ENCODE results near the gene KIF23.

GRCh38 chr15:69394556-69395282 is 19.4 kb upstream of the KIF23 start:
- TF ChIP-seq POLR2A (IDR thresholded peaks at IDR 0.05; ENCODE audit: borderline replicate concordance, extremely low read depth, insufficient read depth, insufficient read length) = no peak
- TF ChIP-seq CTCF (IDR thresholded peaks at IDR 0.05 in 2 of 3, conservative IDR thresholded peaks at IDR 0.05 in 1 of 3; ENCODE audit: borderline replicate concordance in 1 of 3, insufficient read depth in 1 of 3, low read depth in 2 of 3, low read length in 2 of 3) = peak; percentile 75 to 93 (median 91)
- peak; percentile 91 for TF ChIP-seq RAD21 (IDR thresholded peaks at IDR 0.05; ENCODE audit: low read depth)
- TF ChIP-seq YY1 (IDR thresholded peaks at IDR 0.05; ENCODE audit: extremely low read depth, insufficient replicate concordance, low read depth, low read length) = no peak
- no peak for TF ChIP-seq POLR2AphosphoS5 (IDR thresholded peaks at IDR 0.05; ENCODE audit: low read depth, low read length)
- no peak for TF ChIP-seq EZH2 (IDR thresholded peaks at IDR 0.05)
- no peak for TF ChIP-seq SRF (IDR thresholded peaks at IDR 0.05; ENCODE audit: low read depth)
- no peak for TF ChIP-seq SP1 (IDR thresholded peaks at IDR 0.05; ENCODE audit: low read depth)
- peak; percentile 60; the same call in 1 of the 2 replicates for TF ChIP-seq MAX (IDR thresholded peaks at IDR 0.05)
- TF ChIP-seq TCF7L2 (IDR thresholded peaks at IDR 0.05; ENCODE audit: borderline replicate concordance, extremely low read depth, insufficient read depth, insufficient read length) = no peak
- TF ChIP-seq FOSL1 (IDR thresholded peaks at IDR 0.05; ENCODE audit: low read depth) = no peak

Data from HCT116 (cell line).